Measurements from ENCODE around the gene SENP6.

Gene SENP6

GRCh38 chr6:75743971-75744370, 142.3 kb downstream of the SENP6 start:
- H3K4me3 ChIP-seq (replicated peaks; ENCODE audit: low read depth, low read length) = no peak overlapping the region
- no peaks in the 10 kb centered on the region for H3K36me3 ChIP-seq (ENCODE audit: control insufficient read depth, insufficient read depth, low read length)
- TF ChIP-seq CTCF (IDR thresholded peaks at IDR 0.05; ENCODE audit: insufficient read depth, low read length, poor library complexity, severe bottlenecking) = no peak
- no peak for DNase-seq (ENCODE audit: extremely low read depth, insufficient read length)
- no peaks in the 10 kb centered on the region for H3K27me3 ChIP-seq (replicated peaks; ENCODE audit: control insufficient read depth, insufficient read depth, low read length)

GRCh38 chr6:75745404-75745803, 143.7 kb downstream of the SENP6 start:
- Histone ChIP-seq H3K4me3 (replicated peaks; ENCODE audit: low read depth, low read length) (no peak overlapping the region), H3K36me3 (ENCODE audit: control insufficient read depth, insufficient read depth, low read length) (no peaks in the 10 kb centered on the region)
- TF ChIP-seq CTCF (IDR thresholded peaks at IDR 0.05; ENCODE audit: insufficient read depth, low read length, poor library complexity, severe bottlenecking) = no peak

GRCh38 chr6:75746221-75746620, 144.5 kb downstream of the SENP6 start:
- Histone ChIP-seq H3K27me3 (replicated peaks; ENCODE audit: control insufficient read depth, insufficient read depth, low read length) (no peaks in the 10 kb centered on the region), H3K36me3 (ENCODE audit: control insufficient read depth, insufficient read depth, low read length) (no peaks in the 10 kb centered on the region), H3K4me3 (replicated peaks; ENCODE audit: low read depth, low read length) (no peak overlapping the region)
- DNase-seq (ENCODE audit: extremely low read depth, insufficient read length) = no peak
- TF ChIP-seq CTCF (IDR thresholded peaks at IDR 0.05; ENCODE audit: insufficient read depth, low read length, poor library complexity, severe bottlenecking) = no peak

More at GRCh38 chr6:75745404-75745803, 143.7 kb downstream of the SENP6 start:
- H3K27me3 ChIP-seq (replicated peaks; ENCODE audit: control insufficient read depth, insufficient read depth, low read length) = no peaks in the 10 kb centered on the region
- no peak for DNase-seq (ENCODE audit: extremely low read depth, insufficient read length)

GRCh38 chr6:75747152-75747992, 145.7 kb downstream of the SENP6 start:
- DNase-seq (ENCODE audit: extremely low read depth, insufficient read length) = no peak
- H3K27me3 ChIP-seq (replicated peaks; ENCODE audit: control insufficient read depth, insufficient read depth, low read length) = no peaks in the 10 kb centered on the region
- TF ChIP-seq CTCF (IDR thresholded peaks at IDR 0.05; ENCODE audit: insufficient read depth, low read length, poor library complexity, severe bottlenecking) = no peak
- no peaks in the 10 kb centered on the region for H3K36me3 ChIP-seq (ENCODE audit: control insufficient read depth, insufficient read depth, low read length)
- no peak overlapping the region for H3K4me3 ChIP-seq (replicated peaks; ENCODE audit: low read depth, low read length)

- no peaks in the 10 kb centered on the region for H3K27me3 ChIP-seq (replicated peaks; ENCODE audit: control insufficient read depth, insufficient read depth, low read length)
- H3K36me3 ChIP-seq (ENCODE audit: control insufficient read depth, insufficient read depth, low read length) = no peaks in the 10 kb centered on the region
- no peak for TF ChIP-seq CTCF (IDR thresholded peaks at IDR 0.05; ENCODE audit: insufficient read depth, low read length, poor library complexity, severe bottlenecking)
- DNase-seq (ENCODE audit: extremely low read depth, insufficient read length) = no peak
- H3K4me3 ChIP-seq (replicated peaks; ENCODE audit: low read depth, low read length) = peak overlapping the region; percentile 98
These were observed 146.5 kb downstream of the SENP6 start for GRCh38 chr6:75748003-75748742.
